ENCODE results near the gene KIF6. TPM values are rescaled to one million over a fixed set of nuclear protein-coding genes. Genes with fewer than 3 reads are reported as not detected.
"Not testable (repeated sequence)": the region's sequence is repeated elsewhere in the genome, so short reads cannot be mapped to it uniquely, and the experiment has no call there.

Gene KIF6
- total RNA-seq, 1 donor from 2014 or later = 0.24 TPM

- no peak for ATAC-seq
These were observed 178.5 kb downstream of the KIF6 start for GRCh38 chr6:39546731-39547130.

- ATAC-seq = no peak
These were observed 181.3 kb downstream of the KIF6 start for GRCh38 chr6:39543950-39544349.

GRCh38 chr6:39543095-39543494, 182.1 kb downstream of the KIF6 start:
- no peak for ATAC-seq

GRCh38 chr6:39540454-39540853, 184.8 kb downstream of the KIF6 start:
- no peak for ATAC-seq

- no peak for ATAC-seq
These were observed 194.9 kb downstream of the KIF6 start for GRCh38 chr6:39530201-39530759.

- ATAC-seq = no peak
These were observed 197.2 kb downstream of the KIF6 start for GRCh38 chr6:39527792-39528564.

- ATAC-seq = no peak
These were observed 201.2 kb downstream of the KIF6 start for GRCh38 chr6:39524007-39524406.

GRCh38 chr6:39521958-39522357, 203.2 kb downstream of the KIF6 start:
- ATAC-seq = no peak

GRCh38 chr6:39520916-39521315, 204.3 kb downstream of the KIF6 start:
- ATAC-seq = no peak

- no peak for ATAC-seq
These were observed 204.8 kb downstream of the KIF6 start for GRCh38 chr6:39520411-39520810.

- ATAC-seq = no peak
These were observed 207.0 kb downstream of the KIF6 start for GRCh38 chr6:39518221-39518620.

- no peak for ATAC-seq
These were observed 207.5 kb downstream of the KIF6 start for GRCh38 chr6:39517756-39518155.

- no peak for ATAC-seq
These were observed 208.7 kb downstream of the KIF6 start for GRCh38 chr6:39516471-39516870.

- no peak for ATAC-seq
These were observed 209.7 kb downstream of the KIF6 start for GRCh38 chr6:39515471-39515870.

- ATAC-seq = no peak
These were observed 210.2 kb downstream of the KIF6 start for GRCh38 chr6:39515006-39515405.

GRCh38 chr6:39509831-39510230, 215.4 kb downstream of the KIF6 start:
- not testable (repeated sequence) for ATAC-seq

- no peak for ATAC-seq
These were observed 216.7 kb downstream of the KIF6 start for GRCh38 chr6:39508515-39508914.

GRCh38 chr6:39507331-39507998, 217.7 kb downstream of the KIF6 start:
- no peak for ATAC-seq

- not testable (repeated sequence) for ATAC-seq
These were observed 222.7 kb downstream of the KIF6 start for GRCh38 chr6:39502362-39502955.

GRCh38 chr6:39499053-39499452, 226.2 kb downstream of the KIF6 start:
- no peak for ATAC-seq

- ATAC-seq = no peak
These were observed 227.1 kb downstream of the KIF6 start for GRCh38 chr6:39498096-39498495.

GRCh38 chr6:39496915-39497314, 228.3 kb downstream of the KIF6 start:
- ATAC-seq = no peak

GRCh38 chr6:39496456-39496855, 228.8 kb downstream of the KIF6 start:
- no peak for ATAC-seq

GRCh38 chr6:39495640-39496039, 229.6 kb downstream of the KIF6 start:
- no peak for ATAC-seq
